Left lung (tissue), 10 donors: ENCODE results near the gene ZNF8. TPM values are rescaled to one million over a fixed set of nuclear protein-coding genes. Genes with fewer than 3 reads are reported as not detected.

Source experiments
- ATAC-seq: fragments of 200-7000 bp; cut with Tn5 transposase; one replicate; pipeline ENCODE4 v1.9.1; 2020; ENCODE audit warnings: moderate library complexity
- DNase-seq, 4 donors: peaks; one replicate each; pipeline ENCODE4 v3.0.0-alpha.2; 2013 to 2020
- H3K27ac ChIP-seq, 2 donors: fragments of 200-600 bp; sonication (generic) in 1 of 2; one replicate each; pipeline versions ENCODE4 v1.5.0 to v1.8.0; 2020 to 2021
- H3K27me3 ChIP-seq, 2 donors: fragments of 200-600 bp; sonication (generic) in 1 of 2; one replicate each; pipeline versions ENCODE4 v1.5.0 to v1.8.0; 2020 to 2021
- H3K36me3 ChIP-seq, 2 donors: fragments of 200-600 bp; sonication (generic) in 1 of 2; one replicate each; pipeline versions ENCODE4 v1.5.0 to v1.8.0; 2020 to 2021
- H3K4me1 ChIP-seq, 2 donors: fragments of 200-600 bp; one replicate each; pipeline ENCODE4 v1.8.0; 2021
- H3K4me3 ChIP-seq, 2 donors: fragments of 200-600 bp; sonication (generic) in 1 of 2; one replicate each; pipeline versions ENCODE4 v1.5.0 to v1.8.0; 2020 to 2021; ENCODE audit warnings: mild to moderate bottlenecking in 1 of 2
- H3K9me3 ChIP-seq, 2 donors: fragments of 200-600 bp; sonication (generic) in 1 of 2; one replicate each; pipeline versions ENCODE4 v1.5.0 to v1.8.0; 2020 to 2021
- intact Hi-C, 2 donors: fragments of 100-400 bp; cut with DNase I; formaldehyde crosslinking; loops; one replicate each; pipeline versions ENCODE4 v1.11.2 to v1.14.2; 2022
- polyA plus RNA-seq, 6 donors: library from polyadenylated mRNA; unstranded; fragments of 120-200 nt; gene quantifications; one replicate each; pipeline ENCODE4 v1.2.1, GENCODE V29; 2013; ENCODE audit not compliant: insufficient read length in 6 of 6
- total RNA-seq, 2 donors: library from RNA; stranded (reverse); fragmentation: NEBNext Ultra II Directional; extraction: Animal tissue kit (Norgen Biotek cat#: 25700); gene quantifications; one replicate each; pipeline ENCODE4 v1.2.1, GENCODE V29; 2021
- TF ChIP-seq, protein P1 (sequence below), 2 donors: fragments of 200-600 bp; sonication (generic) in 1 of 2; IDR thresholded peaks; one replicate each; pipeline versions ENCODE4 v1.5.0 to v1.8.0; 2021; ENCODE audit warnings: antibody characterized with exemption in 2 of 2
- donor health status: DM: no; HTN: yes; CAD: no.
- donor health status: DM: no; HTN: no; CAD: no.

The ZNF8 gene
- total and polyA plus RNA-seq, 8 donors, result 5.5 to 10.6 (median 9.8) TPM

DNA sequence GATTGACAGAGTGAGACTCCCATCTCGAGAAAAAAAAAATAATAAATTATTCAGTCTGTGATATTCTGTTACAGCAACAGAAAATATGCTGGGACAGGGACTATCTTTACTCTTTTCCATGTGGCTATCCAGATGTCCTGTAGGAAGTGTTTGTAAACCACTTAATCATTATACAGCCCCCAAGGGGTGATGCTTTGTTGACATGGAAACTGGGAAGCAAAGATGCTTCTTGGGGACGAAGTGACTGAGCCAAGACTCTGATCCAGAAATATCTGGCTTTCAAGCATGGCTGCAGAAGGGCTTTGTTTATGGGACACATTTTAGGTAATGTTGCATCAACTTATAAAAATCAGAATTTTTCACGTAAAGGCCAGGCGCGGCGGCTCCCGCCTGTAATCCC is 5.4 kb downstream of the ZNF8 start:
- peaks cover 0 to 36% of the 10 kb centered on the region in 2 donors for H3K9me3 ChIP-seq
- intact Hi-C loops, result no loop called here
- ATAC-seq, result no peak

DNA sequence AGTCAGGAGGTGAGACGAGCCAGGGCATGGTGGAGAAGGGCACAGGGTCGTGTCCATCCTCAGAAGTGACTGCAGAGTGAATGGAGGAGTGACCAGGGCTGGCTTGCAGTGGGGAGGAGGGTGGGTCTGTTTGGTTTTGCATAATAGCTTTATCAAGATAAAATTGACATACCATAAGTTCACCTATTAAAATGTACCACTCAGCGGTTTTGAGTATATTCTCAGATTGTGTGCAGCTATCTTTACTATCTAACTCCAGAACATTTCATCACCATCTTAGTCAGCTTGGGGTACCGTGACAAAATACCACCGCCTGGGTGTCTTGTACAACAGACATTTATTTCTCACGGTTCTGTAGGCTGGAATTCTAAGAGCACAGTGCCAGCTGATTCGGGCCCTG is 13.2 kb downstream of the ZNF8 start:
- Histone ChIP-seq H3K9me3 (peaks cover 0 to 86% of the 10 kb centered on the region in 2 donors), H3K36me3 (peaks cover 0 to 100% of the 10 kb centered on the region in 2 donors), H3K27me3 (no peaks in the 10 kb centered on the region), H3K4me1 (no peaks in the 10 kb centered on the region), H3K27ac (no peak overlapping the region), H3K4me3 (no peak overlapping the region)
- intact Hi-C loops, result no loop called here
- DNase-seq, result no peak
- TF ChIP-seq, protein P1, sequence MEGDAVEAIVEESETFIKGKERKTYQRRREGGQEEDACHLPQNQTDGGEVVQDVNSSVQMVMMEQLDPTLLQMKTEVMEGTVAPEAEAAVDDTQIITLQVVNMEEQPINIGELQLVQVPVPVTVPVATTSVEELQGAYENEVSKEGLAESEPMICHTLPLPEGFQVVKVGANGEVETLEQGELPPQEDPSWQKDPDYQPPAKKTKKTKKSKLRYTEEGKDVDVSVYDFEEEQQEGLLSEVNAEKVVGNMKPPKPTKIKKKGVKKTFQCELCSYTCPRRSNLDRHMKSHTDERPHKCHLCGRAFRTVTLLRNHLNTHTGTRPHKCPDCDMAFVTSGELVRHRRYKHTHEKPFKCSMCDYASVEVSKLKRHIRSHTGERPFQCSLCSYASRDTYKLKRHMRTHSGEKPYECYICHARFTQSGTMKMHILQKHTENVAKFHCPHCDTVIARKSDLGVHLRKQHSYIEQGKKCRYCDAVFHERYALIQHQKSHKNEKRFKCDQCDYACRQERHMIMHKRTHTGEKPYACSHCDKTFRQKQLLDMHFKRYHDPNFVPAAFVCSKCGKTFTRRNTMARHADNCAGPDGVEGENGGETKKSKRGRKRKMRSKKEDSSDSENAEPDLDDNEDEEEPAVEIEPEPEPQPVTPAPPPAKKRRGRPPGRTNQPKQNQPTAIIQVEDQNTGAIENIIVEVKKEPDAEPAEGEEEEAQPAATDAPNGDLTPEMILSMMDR (IDR thresholded peaks at IDR 0.05), result no peak
- no peak for ATAC-seq

More for the DNA sequence above, 5.4 kb downstream of the ZNF8 start:
- peaks cover 0 to 45% of the 10 kb centered on the region in 2 donors for H3K36me3 ChIP-seq
- H3K4me1 ChIP-seq, result peaks cover 0 to 14% of the 10 kb centered on the region in 2 donors
- TF ChIP-seq, protein P1 (IDR thresholded peaks at IDR 0.05), result no peak
- no peak for DNase-seq
- H3K27me3 ChIP-seq, result no peaks in the 10 kb centered on the region
- no peak overlapping the region for H3K27ac ChIP-seq
- H3K4me3 ChIP-seq, result no peak overlapping the region

DNA sequence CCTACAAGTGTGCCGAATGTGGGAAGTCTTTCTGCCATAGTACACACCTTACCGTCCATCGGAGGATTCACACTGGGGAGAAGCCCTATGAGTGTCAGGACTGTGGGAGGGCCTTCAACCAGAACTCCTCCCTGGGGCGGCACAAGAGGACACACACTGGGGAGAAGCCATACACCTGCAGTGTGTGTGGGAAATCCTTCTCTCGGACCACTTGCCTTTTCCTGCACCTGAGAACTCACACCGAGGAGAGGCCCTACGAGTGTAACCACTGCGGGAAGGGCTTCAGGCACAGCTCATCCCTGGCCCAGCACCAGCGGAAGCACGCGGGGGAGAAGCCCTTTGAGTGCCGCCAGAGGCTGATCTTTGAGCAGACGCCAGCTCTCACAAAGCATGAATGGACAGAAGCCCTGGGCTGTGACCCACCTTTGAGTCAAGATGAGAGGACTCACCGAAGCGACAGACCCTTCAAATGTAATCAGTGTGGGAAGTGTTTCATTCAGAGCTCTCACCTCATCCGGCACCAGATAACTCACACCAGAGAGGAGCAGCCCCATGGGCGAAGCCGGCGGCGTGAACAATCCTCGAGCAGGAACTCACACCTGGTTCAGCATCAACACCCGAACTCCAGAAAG is 16.1 kb downstream of the ZNF8 start:
- peaks cover 0 to 99% of the 10 kb centered on the region in 2 donors for H3K36me3 ChIP-seq
- DNase-seq, result no peak
- intact Hi-C loops, result no loop called here
- no peak overlapping the region for H3K4me3 ChIP-seq
- ATAC-seq, result no peak
- H3K27ac ChIP-seq, result no peak overlapping the region
- TF ChIP-seq, protein P1 (IDR thresholded peaks at IDR 0.05), result no peak
- H3K27me3 ChIP-seq, result no peaks in the 10 kb centered on the region
- peaks cover 0 to 95% of the 10 kb centered on the region in 2 donors for H3K9me3 ChIP-seq
- H3K4me1 ChIP-seq, result no peaks in the 10 kb centered on the region

DNA sequence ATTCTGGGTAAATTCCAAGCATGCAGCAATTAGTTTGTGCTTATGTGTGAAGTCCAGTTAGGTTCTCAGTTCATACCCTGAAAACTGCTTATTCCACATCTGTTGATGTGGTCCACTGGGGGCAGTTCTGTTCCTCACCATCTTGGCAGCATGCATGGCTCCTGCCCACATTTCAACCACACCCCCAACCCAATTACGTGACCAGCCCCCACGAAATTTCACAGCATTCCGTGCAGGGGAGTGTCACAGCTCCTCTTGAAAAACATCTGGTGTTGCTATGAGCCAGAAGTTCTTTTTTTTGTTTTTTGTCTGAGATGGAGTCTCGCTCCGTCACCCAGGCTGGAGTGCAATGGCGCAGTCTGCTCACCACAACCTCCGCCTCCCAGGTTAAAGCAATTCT is 17.3 kb downstream of the ZNF8 start:
- intact Hi-C loops, result no loop called here
- H3K4me1 ChIP-seq, result no peaks in the 10 kb centered on the region
- DNase-seq (no peak), ATAC-seq (no peak)
- no peaks in the 10 kb centered on the region for H3K27me3 ChIP-seq
- no peak overlapping the region for H3K4me3 ChIP-seq
- TF ChIP-seq, protein P1 (IDR thresholded peaks at IDR 0.05), result no peak
- no peak overlapping the region for H3K27ac ChIP-seq
- peaks cover 0 to 99% of the 10 kb centered on the region in 2 donors for H3K36me3 ChIP-seq
- peaks cover 0 to 97% of the 10 kb centered on the region in 2 donors for H3K9me3 ChIP-seq

DNA sequence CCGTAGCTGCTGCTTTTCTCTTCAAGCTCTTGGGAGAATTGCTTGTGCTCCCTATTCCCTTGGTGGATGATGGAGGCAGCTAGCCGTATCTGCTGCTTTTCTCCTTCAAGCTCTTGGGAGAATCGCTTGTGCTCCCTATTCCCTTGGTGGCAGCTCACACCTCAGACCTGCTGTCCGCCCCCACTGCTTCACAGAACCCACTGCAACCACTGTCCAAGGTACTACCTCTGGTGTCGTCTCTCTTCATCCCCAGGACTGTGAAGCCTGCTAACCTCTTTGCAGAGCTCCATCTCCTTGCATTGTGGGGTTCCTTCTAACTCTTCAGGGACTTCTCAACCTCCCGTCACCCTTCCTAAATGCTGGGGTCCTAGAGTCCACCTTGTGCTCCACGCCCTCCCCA is 21.9 kb downstream of the ZNF8 start:
- TF ChIP-seq, protein P1 (IDR thresholded peaks at IDR 0.05), result no peak
- no peaks in the 10 kb centered on the region for H3K27me3 ChIP-seq
- peaks cover 0 to 8% of the 10 kb centered on the region in 2 donors for H3K4me1 ChIP-seq
- peaks cover 0 to 53% of the 10 kb centered on the region in 2 donors for H3K9me3 ChIP-seq
- DNase-seq, result no peak
- intact Hi-C loops, result no loop called here
- ATAC-seq, result no peak
- no peak overlapping the region for H3K27ac ChIP-seq
- peaks cover 0 to 59% of the 10 kb centered on the region in 2 donors for H3K36me3 ChIP-seq
- H3K4me3 ChIP-seq, result no peak overlapping the region
